Measurements from ENCODE around the gene MYO9A.

MYO9A gene

GRCh38 chr15:72136170-72137051, 18.5 kb upstream of the MYO9A start:
- TF ChIP-seq CTCF (IDR thresholded peaks at IDR 0.05; ENCODE audit: low read depth, low read length), result no peak
- DNase-seq (ENCODE audit: extremely low read depth, low read depth), result no peak

- no peak for DNase-seq (ENCODE audit: extremely low read depth, low read depth)
- no peak for TF ChIP-seq CTCF (IDR thresholded peaks at IDR 0.05; ENCODE audit: low read depth, low read length)
These were observed 17.8 kb upstream of the MYO9A start for GRCh38 chr15:72135719-72136118.

- no peak for TF ChIP-seq CTCF (IDR thresholded peaks at IDR 0.05; ENCODE audit: low read depth, low read length)
- no peak for DNase-seq (ENCODE audit: extremely low read depth, low read depth)
These were observed 15.3 kb upstream of the MYO9A start for GRCh38 chr15:72133211-72133610.

GRCh38 chr15:72131922-72132321, 14.0 kb upstream of the MYO9A start:
- no peak for DNase-seq (ENCODE audit: extremely low read depth, low read depth)
- no peak for TF ChIP-seq CTCF (IDR thresholded peaks at IDR 0.05; ENCODE audit: low read depth, low read length)

GRCh38 chr15:72130272-72130671, 12.3 kb upstream of the MYO9A start:
- no peak for TF ChIP-seq CTCF (IDR thresholded peaks at IDR 0.05; ENCODE audit: low read depth, low read length)
- DNase-seq (ENCODE audit: extremely low read depth, low read depth), result no peak

- TF ChIP-seq CTCF (IDR thresholded peaks at IDR 0.05; ENCODE audit: low read depth, low read length), result no peak
- no peak for DNase-seq (ENCODE audit: extremely low read depth, low read depth)
These were observed 10.4 kb upstream of the MYO9A start for GRCh38 chr15:72128359-72128758.

- TF ChIP-seq CTCF (IDR thresholded peaks at IDR 0.05; ENCODE audit: low read depth, low read length), result no peak
- DNase-seq (ENCODE audit: extremely low read depth, low read depth), result no peak
These were observed 9.9 kb upstream of the MYO9A start for GRCh38 chr15:72127724-72128322.
